GM18951 (cell line): ENCODE measurements around the gene SAXO2.
"Not testable (repeated sequence)": the region's sequence is repeated elsewhere in the genome, so short reads cannot be mapped to it uniquely, and the experiment has no call there.

Source experiments
- POLR2A ChIP-seq: IDR thresholded peaks from 4 replicates; pipeline ENCODE4 v1.6.1; 2011; ENCODE audit warnings: mild to moderate bottlenecking; ENCODE audit not compliant: insufficient read length, insufficient read depth; ENCODE audit errors: extremely low read depth
- in situ Hi-C: fragments of 300-500 bp; cut with MboI; formaldehyde crosslinking; loops from one replicate; pipeline ENCODE4 v1.12.0; 2022; ENCODE audit warnings: low sequenced_read_pairs, mixed read lengths, inconsistent platforms; ENCODE audit not compliant: unreplicated experiment

SAXO2 gene

DNA sequence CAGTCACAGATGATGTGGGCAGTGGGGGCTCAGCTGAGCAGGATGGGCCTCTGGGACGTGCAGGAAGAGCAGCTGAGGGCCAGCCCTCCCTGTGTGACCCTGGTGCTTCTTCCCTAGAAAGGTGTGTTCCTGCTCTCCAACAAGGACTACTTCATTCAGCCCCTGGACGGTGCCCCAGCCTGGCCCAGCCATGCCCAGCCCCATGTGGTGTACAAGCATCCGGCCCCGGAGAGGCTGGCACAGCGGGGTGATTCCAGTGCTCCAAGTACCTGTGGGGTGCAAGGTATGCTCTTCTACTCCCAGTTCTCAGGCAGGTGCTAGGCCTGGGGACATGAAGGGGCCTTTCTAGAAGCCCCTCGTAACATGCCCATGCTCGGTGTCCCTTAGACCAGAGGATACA is 38.3 kb downstream of the SAXO2 start:
- in situ Hi-C loops, result no loop called here
- TF ChIP-seq POLR2A, result no peak

DNA sequence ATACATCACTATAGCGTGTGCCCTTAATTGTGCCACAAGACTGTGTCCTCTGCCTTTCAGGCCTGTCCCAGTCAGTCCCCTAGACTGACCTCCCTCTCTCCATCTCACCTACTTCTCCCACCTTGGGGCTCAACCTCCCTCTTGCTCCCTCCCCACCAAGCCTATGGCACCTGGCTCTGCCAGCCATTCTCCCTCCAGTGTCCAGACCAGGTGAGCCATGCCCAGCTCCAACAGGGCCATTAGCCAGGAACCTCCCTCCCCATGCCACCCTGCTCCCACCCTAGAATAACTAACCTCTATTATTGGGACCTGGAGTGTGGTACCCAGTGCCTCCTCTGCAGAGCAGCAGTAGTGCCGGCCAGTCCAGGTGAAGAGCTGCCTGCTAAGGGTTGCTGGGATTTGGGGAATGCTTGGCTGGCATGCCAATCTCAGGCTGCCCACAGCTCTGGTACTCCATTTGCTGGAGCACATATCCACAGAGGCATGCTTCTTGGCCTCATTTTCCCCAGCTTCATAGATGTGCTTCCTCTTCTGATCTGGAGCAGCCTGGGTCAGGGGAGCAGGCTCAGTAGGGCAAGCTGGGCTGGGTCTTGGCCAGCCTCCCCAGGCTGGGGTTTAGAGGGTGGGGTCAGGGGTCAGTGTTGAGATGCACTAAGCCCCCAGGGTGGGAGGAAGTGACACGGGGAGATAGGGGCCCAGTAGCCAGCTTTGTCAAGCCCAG is 38.8 kb downstream of the SAXO2 start:
- no peak for TF ChIP-seq POLR2A
- in situ Hi-C loops, result no loop called here

DNA sequence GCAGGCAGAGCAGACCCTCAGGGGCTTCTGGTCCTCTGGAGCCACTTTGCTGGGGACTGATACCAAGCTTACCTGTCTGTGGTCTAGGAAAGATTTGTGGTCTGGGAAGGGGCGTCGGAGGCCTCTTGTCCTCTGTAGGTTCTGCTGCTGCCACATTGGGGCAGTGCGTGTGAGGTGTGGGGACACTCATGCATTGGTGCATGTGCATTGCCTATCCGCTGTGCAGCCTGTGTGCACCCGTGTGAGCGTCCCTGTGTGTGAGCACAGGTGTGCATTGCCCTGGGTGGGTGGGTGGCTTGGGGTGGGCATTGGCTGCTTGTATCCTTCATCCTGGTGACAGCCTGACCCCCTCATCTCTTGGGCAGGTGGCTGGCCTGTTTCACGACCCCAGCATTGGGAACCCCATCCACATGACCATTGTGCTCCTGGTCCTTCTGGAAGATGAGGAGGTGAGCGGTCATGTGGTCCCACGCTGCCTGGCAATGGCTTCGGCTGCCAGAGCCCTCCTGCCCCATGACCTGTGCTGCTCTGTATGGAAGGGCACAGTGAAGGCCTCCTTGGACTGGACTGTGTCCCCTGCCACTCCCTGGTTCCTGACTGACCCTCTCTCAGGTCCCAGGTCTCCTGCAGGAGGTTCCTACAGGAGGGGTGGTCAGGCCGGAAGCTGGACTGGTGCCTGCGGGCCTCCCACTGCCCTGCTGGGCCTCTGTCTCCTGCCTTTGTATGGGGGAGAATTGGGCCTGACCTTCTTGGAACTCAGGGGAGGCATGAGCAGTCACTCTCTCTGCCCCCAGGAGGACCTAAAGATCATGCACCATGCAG is 41.5 kb downstream of the SAXO2 start:
- no peak for TF ChIP-seq POLR2A
- in situ Hi-C loops, result no loop called here

DNA sequence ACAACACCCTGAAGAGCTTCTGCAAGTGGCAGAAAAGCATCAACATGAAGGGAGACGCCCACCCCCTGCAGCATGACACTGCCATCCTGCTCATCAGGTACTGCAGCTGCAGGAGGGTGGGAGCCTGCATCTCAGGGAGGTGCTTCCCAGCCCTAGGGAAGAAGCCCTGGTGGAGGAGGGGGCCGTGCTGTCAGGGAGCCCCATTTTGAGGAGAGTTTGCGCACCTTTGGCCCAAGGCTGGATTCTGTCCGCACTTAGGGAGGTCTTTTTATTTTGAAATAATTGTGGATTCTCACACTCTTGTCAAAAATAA is 42.1 kb downstream of the SAXO2 start:
- TF ChIP-seq POLR2A, result no peak
- in situ Hi-C loops, result no loop called here

DNA sequence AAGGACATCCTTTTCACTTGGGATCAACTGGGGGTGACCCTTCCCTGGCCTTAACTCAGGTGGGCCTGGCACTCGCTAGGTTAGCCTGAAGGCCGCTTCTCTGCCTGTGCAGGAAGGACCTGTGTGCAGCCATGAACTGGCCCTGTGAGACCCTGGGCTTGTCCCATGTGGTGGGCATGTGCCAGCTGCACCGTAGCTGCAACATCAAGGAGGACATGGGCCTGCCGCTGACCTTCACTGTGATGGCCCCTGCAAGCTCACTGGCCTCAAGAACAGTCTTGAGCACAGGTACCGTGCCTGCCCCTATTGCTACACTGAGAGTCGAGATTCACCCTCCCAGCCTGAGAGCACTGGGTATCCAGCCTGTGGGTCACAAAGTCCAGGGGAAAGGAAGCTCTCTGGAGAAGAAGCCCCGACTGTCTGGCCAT is 43.0 kb downstream of the SAXO2 start:
- in situ Hi-C loops, result no loop called here
- no peak for TF ChIP-seq POLR2A

DNA sequence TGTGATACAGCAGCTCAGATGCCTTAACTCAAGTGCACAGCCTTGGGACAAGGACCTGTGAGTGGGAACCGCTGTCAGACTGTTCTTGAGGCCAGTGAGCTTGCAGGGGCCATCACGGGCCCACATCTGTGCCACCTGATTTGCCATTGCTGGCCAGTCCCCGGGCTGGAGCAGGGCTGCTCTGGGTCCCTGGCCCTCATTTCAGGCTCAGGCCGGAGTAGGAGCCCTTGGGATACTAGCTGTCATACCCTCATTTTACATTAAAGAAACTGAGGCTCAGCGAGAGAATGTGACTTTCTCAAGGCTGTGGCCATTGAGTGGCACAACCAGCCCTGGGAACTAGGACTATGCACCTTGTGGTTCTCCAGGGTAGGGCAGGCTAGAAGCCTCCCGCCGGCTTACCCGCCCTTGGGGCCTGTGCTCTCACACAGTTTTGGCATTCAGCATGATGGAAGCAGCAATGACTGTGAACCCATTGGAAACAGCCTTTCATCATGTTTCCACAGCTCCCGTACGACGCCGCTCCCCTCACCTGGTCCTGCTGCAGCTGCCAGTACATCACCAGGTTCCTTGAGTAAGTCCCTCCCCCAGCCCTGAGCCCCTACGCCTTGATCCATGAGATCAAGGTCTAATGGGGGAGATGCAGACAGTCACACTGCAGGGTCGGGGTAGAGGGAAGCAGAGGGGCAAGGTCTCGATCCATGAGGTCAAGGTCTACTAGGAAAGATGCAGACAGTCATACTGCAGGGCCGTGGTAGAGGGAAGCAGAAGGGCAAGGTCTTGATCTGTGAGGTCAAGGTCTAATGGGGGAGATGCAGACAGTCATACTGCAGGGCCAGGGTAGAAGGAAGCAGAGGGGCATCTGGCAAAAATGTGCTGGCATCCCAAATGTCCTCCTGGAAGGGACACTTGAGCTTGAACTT is 44.4 kb downstream of the SAXO2 start:
- no peak for TF ChIP-seq POLR2A
- in situ Hi-C loops, result no loop called here

DNA sequence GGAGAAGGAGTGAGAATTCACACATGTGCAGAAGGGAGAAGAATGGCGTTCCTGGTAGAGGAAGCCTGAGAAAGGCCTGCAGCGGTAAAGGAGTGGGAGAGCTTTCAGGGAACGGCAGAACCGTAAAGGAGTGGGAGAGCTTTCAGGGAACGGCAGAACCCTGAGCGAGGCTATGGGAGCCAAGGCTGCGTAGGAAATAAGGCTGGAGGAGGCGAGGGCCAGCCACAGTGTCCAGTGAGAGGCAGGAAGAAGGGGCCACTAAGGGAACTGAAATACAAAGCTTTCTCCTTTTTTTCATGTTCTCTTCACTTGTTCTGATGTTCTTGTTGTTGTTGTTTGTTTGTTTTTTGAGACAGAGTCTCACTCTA is 45.1 kb downstream of the SAXO2 start:
- TF ChIP-seq POLR2A, result no peak
- in situ Hi-C loops, result no loop called here

DNA sequence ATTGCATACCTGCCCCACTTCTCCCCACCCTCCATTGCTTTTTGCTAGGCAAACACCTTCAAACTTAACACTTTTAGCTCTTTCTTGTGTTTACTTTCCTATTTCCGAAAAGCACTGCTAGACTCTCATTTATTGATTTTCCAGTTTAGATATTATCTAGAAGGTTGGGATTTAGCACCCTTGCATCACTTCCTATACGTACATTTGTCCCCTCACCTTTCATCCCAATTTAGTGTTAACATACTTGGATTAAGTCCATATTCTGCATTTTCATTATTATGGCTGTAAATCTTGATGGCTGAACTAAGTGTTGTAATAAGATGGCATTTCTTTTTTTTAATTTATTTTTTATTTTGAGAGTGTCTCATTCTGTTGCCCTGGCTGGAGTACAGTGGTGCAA is 47.2 kb downstream of the SAXO2 start:
- in situ Hi-C loops, result no loop called here
- TF ChIP-seq POLR2A, result no peak

DNA sequence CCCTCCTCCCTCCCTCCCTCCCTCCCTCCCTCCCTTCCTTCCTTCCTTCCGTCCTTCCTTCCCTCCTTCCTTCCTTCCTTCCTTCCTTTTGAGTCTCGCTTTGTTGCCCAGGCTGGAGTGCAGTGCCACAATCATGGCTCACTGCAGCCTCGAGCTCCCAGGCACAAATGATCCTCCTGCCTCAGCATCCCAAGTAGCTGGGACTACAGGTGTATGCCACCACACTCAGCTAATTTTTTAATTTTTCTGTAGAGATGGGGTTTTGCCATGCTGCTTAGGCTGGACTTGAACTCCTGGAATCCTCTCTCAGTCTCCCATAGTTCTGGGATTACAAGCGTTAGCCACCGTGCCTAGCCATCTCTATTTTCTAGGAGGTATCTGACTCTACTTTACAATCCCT is 48.7 kb downstream of the SAXO2 start:
- in situ Hi-C loops, result not testable (repeated sequence)

DNA sequence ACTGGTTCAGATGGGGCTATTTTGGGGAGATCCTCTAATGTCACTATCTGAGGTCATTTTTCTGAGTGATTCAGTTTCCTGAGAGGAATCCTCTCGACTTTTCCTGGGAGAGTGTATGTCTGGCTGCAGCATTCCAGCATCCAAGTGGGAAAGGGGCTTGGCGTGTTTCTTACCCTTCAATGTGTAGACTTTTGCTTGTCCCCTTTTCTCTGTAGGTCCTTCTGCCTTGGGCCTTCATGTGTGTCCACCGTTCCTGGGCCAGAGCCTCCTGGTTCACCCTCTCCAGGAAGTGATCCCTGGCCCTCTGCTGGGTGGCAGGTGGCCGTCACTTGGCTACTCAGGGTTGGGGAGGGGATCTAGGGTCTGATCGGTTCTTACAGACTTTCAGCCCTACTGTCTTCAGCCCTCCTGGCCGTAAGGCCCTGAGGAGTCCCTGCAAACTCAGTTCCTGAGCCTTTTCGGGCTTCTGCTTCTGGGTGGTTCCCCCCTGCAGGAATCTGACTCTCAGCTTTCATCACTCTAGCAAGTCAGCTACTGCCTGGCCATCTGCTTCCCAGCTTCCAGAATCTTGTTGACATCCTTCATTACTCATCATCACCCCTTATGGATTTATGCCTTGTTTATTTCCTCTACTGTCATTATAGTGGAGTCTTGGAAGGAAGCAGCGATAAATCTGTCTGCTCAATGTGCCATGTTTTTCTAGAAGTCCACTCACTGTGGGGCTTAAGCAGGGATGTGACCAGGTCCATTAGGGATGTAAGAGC is 50.1 kb downstream of the SAXO2 start:
- in situ Hi-C loops, result no loop called here
- no peak for TF ChIP-seq POLR2A

DNA sequence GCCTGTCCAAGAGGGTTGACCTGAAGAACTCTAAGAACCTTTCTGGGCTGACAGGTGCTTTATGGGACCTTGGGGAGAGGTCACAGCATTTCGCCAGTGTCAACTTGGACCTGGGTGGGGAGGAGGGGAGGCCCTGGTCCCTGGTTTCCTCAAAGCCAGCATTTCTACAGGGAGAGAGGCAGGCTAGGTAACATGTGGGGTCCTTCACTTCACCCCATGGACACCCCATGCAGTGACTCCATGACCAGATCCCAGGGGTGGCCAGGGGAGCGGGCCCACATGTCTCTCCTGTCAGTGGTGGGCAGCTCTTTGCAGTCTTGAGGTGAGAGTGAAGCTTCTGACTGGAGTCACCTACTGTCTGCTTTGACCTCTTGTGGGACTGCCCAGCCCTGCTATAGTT is 50.8 kb downstream of the SAXO2 start:
- no peak for TF ChIP-seq POLR2A
- in situ Hi-C loops, result no loop called here

DNA sequence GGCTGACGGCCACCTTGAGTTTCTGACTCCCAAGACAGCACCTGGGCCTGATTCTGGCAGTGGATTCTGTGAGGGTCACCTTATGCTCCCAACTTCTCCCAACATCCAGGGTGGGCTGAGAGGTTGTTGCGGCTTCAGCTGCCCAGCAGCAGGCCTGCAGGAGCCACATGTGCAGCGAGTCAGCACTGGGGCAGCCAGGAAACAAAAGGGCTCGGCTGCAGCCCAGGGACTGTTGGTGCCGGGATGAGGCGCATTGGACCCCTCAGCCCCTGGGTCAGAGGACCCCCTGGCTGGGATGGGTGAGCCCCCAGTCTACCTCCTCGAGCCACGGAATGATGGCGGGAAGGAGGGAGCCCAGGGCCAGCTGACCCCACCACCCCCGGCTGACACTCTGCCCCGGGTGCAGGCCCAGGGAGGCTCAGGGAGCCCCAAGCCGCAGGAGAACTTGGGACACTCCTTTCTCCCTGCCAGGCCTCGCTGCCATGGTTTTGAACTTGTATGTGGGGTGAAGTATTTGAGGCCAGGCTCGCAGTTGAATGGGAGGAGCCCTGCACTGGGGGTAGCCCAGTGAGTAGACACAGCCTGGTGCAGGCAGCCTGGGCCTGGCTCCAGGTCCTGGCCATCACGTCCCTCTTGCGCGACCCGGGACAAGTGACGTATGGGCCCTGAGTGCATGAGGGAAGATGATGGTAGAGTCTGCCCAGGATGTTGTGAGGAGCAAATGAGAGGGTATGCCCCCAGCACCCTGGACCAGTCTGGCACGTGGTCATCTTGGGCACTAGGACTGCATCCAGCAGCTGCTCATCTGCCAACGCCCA is 51.5 kb downstream of the SAXO2 start:
- in situ Hi-C loops, result not testable (repeated sequence)

DNA sequence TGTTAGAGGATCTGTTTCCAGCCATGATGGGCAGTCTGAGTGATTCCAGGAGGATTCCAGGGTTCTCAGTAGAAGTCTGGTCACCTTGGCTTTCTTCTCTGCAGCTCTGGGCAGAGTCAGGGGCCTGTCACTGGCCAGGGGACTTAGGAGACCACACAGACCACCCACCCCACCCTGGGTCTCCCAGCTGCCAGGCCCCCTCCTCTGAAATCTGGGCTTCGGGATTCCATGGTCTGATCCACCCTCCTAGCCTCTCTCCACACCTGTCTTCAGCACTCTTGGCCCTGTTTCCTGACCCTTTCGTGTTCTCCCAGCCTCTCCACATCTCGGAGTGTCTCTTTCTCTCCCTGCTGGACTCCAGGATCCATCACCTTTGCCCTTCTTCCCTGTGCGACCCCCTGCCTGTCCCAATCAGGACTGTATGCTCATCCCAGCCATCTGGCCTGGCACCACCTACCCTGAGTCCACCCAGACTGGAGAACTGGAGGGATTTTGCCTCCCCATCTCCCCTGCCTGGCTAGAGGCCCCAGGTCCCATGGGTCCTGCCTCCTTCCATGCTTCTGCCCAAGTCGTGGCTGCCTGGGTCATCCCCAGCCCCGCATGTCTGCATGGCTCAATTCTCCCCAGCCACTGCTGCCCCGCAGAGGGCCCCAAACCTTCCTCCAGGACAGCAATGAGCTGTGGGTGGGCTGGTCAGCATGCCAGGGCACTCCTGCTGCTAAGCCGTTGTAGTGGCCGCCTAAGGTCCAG is 52.3 kb downstream of the SAXO2 start:
- in situ Hi-C loops, result no loop called here
- TF ChIP-seq POLR2A, result no peak
